ENCODE measurements around the gene TSHZ2.
"Not testable (repeated sequence)": the region's sequence is repeated elsewhere in the genome, so short reads cannot be mapped to it uniquely, and the experiment has no call there.

Gene TSHZ2

DNA sequence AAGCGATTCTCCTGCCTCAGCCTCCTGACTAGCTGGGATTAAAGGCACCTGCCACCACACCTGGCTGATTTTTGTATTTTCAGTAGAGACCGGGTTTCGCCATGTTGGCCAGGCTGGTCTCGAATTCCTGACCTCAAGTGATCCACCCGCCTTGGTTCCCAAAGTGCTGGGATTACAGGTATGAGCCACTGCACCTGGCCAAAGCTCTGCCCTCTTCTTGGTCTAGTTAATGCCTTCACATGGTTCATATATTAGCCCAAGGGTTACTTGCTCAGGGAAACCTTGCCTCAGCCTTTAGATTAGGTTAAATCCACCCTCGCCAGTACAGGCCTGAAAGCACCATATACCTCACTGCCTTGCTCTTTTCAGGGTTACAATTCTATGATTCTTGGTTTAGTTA lies 26.1 kb downstream of the TSHZ2 start:
- DNase-seq (ENCODE audit: low spot score), result no peak

DNA sequence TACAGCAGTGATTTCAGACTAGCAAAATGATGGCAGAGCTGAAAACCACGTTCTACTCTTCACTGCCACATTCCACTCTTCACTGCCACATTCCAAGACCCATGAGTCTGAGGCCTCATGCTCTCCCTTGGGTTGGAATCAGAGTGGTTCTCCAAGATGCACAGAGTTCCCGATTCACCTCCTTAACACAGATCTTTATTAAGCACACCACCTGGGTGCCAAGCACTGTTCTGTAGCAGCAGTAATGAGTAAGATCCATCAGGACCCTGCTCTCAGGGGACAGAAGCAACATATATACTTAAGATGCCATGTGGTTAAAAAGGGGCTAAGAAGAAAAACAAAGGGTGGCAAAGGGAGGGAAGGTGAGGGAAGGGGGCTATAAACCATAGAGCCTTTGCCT lies 26.9 kb downstream of the TSHZ2 start:
- no peak for DNase-seq (ENCODE audit: low spot score)

- DNase-seq (ENCODE audit: low spot score), result peak; percentile 43
Observed at GRCh38 chr20:53001498-53002301, 29.5 kb downstream of the TSHZ2 start.

- no peak for DNase-seq (ENCODE audit: low spot score)
Observed at GRCh38 chr20:53002786-53003185, 30.6 kb downstream of the TSHZ2 start.

DNA sequence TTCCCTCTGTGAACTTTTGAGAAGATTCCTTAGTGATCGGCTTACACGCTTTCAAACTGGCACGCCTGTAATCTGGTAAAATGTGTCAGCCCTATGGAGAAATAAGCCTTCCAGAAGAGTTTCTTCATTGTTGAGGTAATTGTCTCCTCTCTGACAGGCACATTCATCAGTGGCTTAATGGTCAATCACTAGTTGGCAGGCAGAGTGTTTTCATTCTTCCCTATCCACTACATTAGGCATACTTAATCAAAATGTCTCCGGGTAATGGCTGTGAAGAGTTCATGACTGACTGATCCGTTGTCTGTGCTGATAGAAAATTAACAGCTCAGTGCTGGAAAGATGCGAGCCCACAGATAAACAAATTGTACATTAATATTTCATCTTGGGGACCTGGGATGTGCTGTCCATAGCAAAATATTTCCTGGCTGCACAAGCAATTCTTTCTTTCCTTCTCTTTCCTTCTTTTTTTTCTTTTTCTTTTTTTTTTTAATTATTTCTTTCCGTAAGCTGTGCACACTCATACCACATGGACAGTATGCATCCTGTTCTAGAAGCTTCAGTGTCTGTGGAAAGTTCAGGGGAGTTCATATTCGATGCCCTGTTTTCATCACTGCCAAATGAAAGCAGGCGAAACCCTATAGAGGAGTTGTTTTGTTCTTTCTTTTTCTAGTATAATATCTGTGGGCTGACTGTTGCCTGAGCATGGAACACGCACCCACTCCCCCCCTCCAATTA lies 31.4 kb downstream of the TSHZ2 start:
- DNase-seq (ENCODE audit: low spot score), result no peak

DNA sequence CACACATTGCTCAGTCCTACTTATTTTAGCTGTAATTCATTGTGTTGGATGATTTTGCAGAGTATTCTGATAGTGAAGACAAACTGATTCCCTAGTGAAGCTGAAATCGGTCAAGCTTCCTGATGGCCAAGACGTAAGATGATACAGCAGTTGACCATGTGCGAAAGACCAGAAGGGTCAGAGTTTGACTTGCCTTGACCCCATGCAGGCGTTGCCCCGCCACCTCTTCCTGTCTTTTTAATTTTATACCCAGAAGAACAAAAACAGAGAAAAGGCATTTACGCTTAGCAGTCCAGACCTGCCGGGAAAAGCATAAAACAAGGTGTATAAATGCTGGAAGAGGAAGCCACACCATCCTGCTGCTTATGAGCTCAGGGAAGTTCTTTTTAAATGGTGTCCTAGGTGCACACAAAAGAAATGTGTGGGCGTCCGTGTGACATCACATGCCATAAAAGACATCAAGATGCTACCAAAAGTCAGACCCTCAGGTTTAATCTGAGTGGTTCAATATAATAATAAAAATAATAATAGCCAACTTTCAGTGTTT lies 32.2 kb downstream of the TSHZ2 start:
- DNase-seq (ENCODE audit: low spot score), result no peak

DNA sequence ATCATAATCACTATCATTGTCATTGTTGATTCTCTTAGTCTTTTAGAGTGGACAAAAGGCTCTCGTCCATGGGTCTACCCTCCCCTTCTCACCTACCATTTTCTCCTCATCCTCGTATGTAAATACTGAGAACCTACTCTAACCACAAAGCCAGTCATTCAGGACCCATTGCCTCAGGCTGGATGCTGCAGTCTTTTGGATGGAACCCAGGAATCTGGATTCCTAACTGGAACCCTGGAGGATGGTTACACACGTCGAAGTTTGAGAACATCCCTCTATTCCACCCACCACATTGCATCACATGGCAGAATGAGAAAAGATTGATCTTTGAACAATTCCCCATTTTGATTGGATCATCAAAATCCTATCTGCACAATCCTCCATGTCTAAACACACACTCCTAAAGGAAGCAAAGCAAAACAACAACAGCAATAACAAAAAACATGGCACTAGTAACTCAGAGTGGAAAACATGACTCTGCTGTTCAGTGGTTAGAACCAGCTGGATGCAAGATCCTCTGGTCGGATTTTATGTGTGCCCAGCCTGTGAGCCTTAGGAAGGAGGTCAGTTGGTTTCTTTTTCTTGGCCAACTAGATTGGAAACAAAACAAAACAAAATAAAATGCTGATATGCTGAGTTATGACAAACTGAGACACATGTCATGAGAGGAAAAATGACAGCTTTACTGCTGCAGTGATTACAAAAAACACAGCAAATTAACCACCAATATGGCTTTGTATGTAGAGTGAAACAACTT lies 38.0 kb downstream of the TSHZ2 start:
- DNase-seq (ENCODE audit: low spot score), result no peak

- DNase-seq (ENCODE audit: low spot score), result no peak
Observed at GRCh38 chr20:53011640-53012039, 39.5 kb downstream of the TSHZ2 start.

DNA sequence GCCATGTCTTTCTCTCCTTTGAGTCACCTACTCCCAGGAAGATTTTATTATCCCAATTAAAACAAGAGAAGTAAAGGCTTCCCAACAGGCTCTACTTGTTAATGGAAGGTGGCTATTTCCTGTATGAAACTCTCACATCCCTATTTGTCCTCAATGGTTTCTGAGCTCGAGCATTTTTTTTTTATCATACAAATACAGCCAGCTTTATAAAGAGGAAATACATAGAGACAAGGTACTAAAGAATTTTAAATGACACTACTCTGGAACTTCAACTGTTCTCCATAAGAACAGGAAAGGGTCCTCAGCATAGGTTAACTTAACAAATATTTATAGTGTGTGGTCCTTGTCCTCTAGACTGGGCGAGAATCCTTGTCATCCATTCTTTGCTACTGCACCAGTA lies 41.0 kb downstream of the TSHZ2 start:
- no peak for DNase-seq (ENCODE audit: low spot score)

- DNase-seq (ENCODE audit: low spot score), result no peak
Observed at GRCh38 chr20:53013847-53014246, 41.7 kb downstream of the TSHZ2 start.

DNA sequence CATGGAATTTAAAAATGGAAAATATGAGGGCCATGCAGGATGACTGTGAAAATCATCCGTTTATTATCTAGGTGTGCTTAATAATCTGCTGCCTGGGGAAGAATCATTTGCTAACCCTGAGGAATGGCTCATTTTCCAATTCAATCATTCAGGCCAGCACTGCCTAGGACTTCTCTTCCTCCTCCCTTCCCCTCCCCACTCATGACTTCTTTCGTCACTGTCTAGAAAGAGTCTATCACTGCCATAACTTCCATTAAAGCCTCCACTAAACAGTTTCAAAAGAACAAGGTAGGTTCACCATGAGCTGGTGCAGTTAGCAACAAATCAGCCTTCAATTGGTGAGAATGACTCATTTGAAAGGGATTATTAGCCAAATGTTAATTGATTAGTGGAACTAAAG lies 43.9 kb downstream of the TSHZ2 start:
- no peak for DNase-seq (ENCODE audit: low spot score)

DNA sequence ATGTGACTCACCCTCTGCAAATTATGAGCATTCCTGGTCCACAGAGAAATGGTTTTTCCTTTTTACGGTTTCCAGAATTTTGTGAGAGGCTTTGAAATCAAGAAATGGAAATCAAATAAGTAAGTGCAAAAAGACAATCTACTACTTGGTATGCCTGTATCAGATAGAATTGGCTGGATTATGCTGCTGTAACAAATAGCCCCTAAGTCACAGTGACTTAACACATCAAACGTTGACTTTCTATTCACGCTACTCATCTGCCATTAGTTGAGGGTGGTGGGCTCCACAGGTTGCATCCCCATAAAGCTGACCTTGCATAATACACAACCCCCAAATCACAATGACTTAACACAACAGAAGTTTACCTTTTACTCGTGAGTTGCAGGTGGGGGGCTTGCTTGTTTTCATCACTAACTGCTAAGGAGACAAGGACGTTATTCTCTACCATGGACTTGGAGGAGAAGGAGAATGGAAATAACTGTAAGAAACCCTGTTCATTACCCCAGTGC lies 44.4 kb downstream of the TSHZ2 start:
- no peak for DNase-seq (ENCODE audit: low spot score)

- no peak for DNase-seq (ENCODE audit: low spot score)
Observed at GRCh38 chr20:53017206-53017605, 45.0 kb downstream of the TSHZ2 start.

DNA sequence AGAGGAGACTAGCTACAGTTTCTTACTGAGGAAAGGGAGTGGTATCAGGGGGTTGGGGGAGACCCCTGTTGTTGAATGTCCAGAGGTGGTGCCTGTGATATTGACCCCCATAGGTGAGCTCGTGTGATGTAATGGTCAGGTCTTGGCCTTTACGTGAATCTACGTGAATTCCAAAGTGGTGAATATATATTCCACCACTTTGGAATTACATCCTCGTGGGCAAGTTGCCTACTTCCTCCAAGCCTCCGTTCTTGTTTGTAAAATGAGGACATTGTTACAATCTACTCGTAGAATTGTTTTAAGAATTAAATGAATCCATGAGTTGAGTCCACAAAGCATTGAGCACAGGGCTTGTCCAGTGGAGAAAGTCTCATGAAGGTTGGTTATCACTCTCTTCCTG lies 47.3 kb downstream of the TSHZ2 start:
- no peak for DNase-seq (ENCODE audit: low spot score)

- no peak for DNase-seq (ENCODE audit: low spot score)
Observed at GRCh38 chr20:53020376-53020775, 48.2 kb downstream of the TSHZ2 start.

DNA sequence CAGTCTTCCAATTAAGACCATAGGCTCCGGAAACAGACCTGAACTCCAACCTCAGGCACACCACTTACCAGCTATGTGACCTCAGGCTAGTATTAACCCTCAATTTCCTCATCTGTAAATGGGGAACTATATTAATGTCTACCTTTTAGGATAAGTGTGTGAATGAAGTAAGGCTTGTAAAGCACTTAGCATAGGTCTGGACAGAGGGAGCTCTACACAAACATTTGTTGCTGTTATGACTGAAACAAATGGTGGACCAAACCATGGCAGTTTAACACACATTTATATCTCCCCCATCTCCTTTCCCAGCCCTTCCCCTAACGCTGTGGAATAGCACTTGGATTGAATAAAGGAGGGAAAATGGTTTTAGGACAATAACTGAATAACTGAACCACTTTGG lies 48.7 kb downstream of the TSHZ2 start:
- DNase-seq (ENCODE audit: low spot score), result no peak

DNA sequence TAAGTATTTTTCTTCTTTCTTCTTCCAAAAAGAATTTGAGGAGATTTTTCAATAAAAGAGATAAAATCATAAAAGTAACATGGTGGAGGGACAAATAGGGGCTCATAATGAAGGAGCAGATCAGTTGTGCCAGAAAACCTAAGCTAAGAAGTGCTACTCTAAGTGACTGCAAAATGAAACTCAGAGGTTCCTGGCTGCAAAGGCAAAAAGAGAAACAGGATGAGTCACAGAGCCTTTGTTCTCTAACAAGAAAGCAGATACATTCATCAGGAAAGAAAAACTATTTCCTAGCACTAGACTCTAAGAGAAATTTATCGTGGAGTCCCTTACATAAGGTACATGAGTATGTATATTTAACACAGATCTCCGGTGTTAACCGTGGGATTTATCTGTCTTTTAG lies 49.8 kb downstream of the TSHZ2 start:
- peak; percentile 47 for DNase-seq (ENCODE audit: low spot score)

GRCh38 chr20:53023732-53024520 lies 51.8 kb downstream of the TSHZ2 start:
- DNase-seq (ENCODE audit: low spot score), result no peak

GRCh38 chr20:53024653-53025052 lies 52.5 kb downstream of the TSHZ2 start:
- not testable (repeated sequence) for DNase-seq (ENCODE audit: low spot score)

GRCh38 chr20:53027089-53027488 lies 54.9 kb downstream of the TSHZ2 start:
- DNase-seq (ENCODE audit: low spot score), result no peak

- no peak for DNase-seq (ENCODE audit: low spot score)
Observed at GRCh38 chr20:53028337-53029007, 56.3 kb downstream of the TSHZ2 start.

Data from CD4-positive, alpha-beta T cell treated with Interleukin-6 at 100 ng/mL for 8 hours (primary cell).